Bronchial epithelial cell (primary cell): ENCODE data around the gene TRIM10. TPM values are rescaled to one million over a fixed set of nuclear protein-coding genes. Genes with fewer than 3 reads are reported as not detected.

Experiments
- DNase-seq: peaks from one replicate; pipeline ENCODE4 v3.0.0-alpha.2; 2010; ENCODE audit warnings: low read depth
- FAIRE-seq: peaks from 2 replicates; lab custom pipeline; 2011; peaks lifted over from hg19 to GRCh38; lab: Jason Lieb, UNC
- H3K27me3 ChIP-seq: 2 replicates; pipeline ENCODE4 v1.5.1; 2011; ENCODE audit warnings: low read length; ENCODE audit not compliant: control insufficient read depth, insufficient read depth
- H3K36me3 ChIP-seq: 2 replicates; pipeline ENCODE4 v1.5.1; 2011; ENCODE audit warnings: low read length; ENCODE audit not compliant: control insufficient read depth, insufficient read depth
- H3K4me3 ChIP-seq: 2 replicates; pipeline ENCODE4 v1.5.1; 2011; ENCODE audit warnings: mild to moderate bottlenecking, low read depth, low read length, control low read depth
- CTCF ChIP-seq: IDR thresholded peaks from 2 replicates; pipeline ENCODE4 v1.5.1; 2011; ENCODE audit warnings: mild to moderate bottlenecking, moderate library complexity, low read length, control low read depth, inconsistent platforms; ENCODE audit not compliant: insufficient read depth, severe bottlenecking
- total RNA-seq: library from RNA; depleted of rRNA; stranded (reverse); fragments of >200 nt; gene quantifications from 2 replicates; pipeline ENCODE4 v1.2.1, GENCODE V29; 2014

The TRIM10 gene
- total RNA-seq, 1 donor from 2014 or later = not detected

- no peak for TF ChIP-seq CTCF
- no peak for FAIRE-seq
- no peaks in the 10 kb centered on the region for H3K27me3 ChIP-seq
These were observed 56.4 kb downstream of the TRIM10 start for GRCh38 chr6:30104661-30105060.

GRCh38 chr6:30103872-30104179, 57.2 kb downstream of the TRIM10 start:
- DNase-seq = no peak
- no peak for TF ChIP-seq CTCF
- Histone ChIP-seq H3K4me3 (peak overlapping the region; percentile 37), H3K36me3 (no peaks in the 10 kb centered on the region), H3K27me3 (no peaks in the 10 kb centered on the region)
- no peak for FAIRE-seq

More at GRCh38 chr6:30104661-30105060, 56.4 kb downstream of the TRIM10 start:
- no peaks in the 10 kb centered on the region for H3K36me3 ChIP-seq
- DNase-seq = no peak
- H3K4me3 ChIP-seq = no peak overlapping the region

- TF ChIP-seq CTCF = peak; percentile 93
- H3K4me3 ChIP-seq = peak overlapping the region; percentile 37
- no peaks in the 10 kb centered on the region for H3K27me3 ChIP-seq
- H3K36me3 ChIP-seq = no peaks in the 10 kb centered on the region
- FAIRE-seq (no peak), DNase-seq (peak; percentile 74)
These were observed 57.8 kb downstream of the TRIM10 start for GRCh38 chr6:30102970-30103871.

- TF ChIP-seq CTCF = no peak
- Histone ChIP-seq H3K27me3 (no peaks in the 10 kb centered on the region), H3K36me3 (no peaks in the 10 kb centered on the region), H3K4me3 (peak overlapping the region; percentile 31)
- FAIRE-seq (no peak), DNase-seq (peak; percentile 19)
These were observed 58.5 kb downstream of the TRIM10 start for GRCh38 chr6:30102414-30102969.

Other genes starting within 250 kb of the TRIM10 start
- gene HLA-A, start 218.7 kb downstream of the TRIM10 start, total RNA-seq = 268 and 707 TPM in 2 replicates
- 49.0 and 62.1 TPM in 2 replicates for gene POLR1H, start 99.9 kb downstream of the TRIM10 start, total RNA-seq
- gene PPP1R11, start 94.0 kb downstream of the TRIM10 start, total RNA-seq = 19.0 and 23.4 TPM in 2 replicates
- gene RNF39, start 85.4 kb downstream of the TRIM10 start, total RNA-seq = 1.6 and 1.7 TPM in 2 replicates
- 0.13 TPM in 1 of 2 replicates, not detected in the other for gene TRIM31, start 48.1 kb downstream of the TRIM10 start, total RNA-seq
- not detected in 2 replicates for gene TRIM40, start 25.1 kb downstream of the TRIM10 start, total RNA-seq
- not detected in 2 replicates for gene TRIM15, start 2.3 kb upstream of the TRIM10 start, total RNA-seq
- gene TRIM26, start 52.2 kb upstream of the TRIM10 start, total RNA-seq = 24.7 and 50.2 TPM in 2 replicates
- gene TRIM39, start 165.7 kb upstream of the TRIM10 start, total RNA-seq = 8.4 and 11.1 TPM in 2 replicates
- 29.0 and 45.2 TPM in 2 replicates for gene RPP21, start 183.9 kb upstream of the TRIM10 start, total RNA-seq